T-helper 2 cell treated with Interferon-gamma antibody and Interleukin-4, amounts not matched to agents 100 ng/mL and 5 ng/mL, for 36 hours (primary cell): ENCODE data around the gene CCDC183. TPM values are rescaled to one million over a fixed set of nuclear protein-coding genes. Genes with fewer than 3 reads are reported as not detected.

Experiments
- intact Hi-C: fragments of 100-400 bp; cut with micrococcal nuclease; formaldehyde crosslinking; loops from one replicate; pipeline ENCODE4 v1.15.1; 2023
- total RNA-seq: library from RNA; stranded (reverse); gene quantifications from 2 replicates; pipeline ENCODE4 v1.2.3, GENCODE V29; 2022

CCDC183 gene
- total RNA-seq, 1 donor from 2014 or later: 0.20 TPM

- intact Hi-C loops: no loop called here
Observed at GRCh38 chr9:136799079-136799853, 3.1 kb downstream of the CCDC183 start.

GRCh38 chr9:136799854-136800657, 3.9 kb downstream of the CCDC183 start:
- intact Hi-C loops: loop anchor here (1.0 to 10.0 kb wide), 4 partner anchors 9 to 425 kb away; partner anchors contain the start of genes CYSRT1, NOTCH1, PHPT1 and RNF208

- intact Hi-C loops: loop anchor here (10.0 kb wide), 2 partner anchors 258 to 422 kb away; partner anchors contain the start of genes CYSRT1, NOTCH1, RNF208 and RNF224
Observed at GRCh38 chr9:136802321-136802720, 6.2 kb downstream of the CCDC183 start.

GRCh38 chr9:136803009-136803550, 6.9 kb downstream of the CCDC183 start:
- intact Hi-C loops: loop anchor here (10.0 kb wide), 2 partner anchors 258 to 422 kb away; partner anchors contain the start of genes CYSRT1, NOTCH1, RNF208 and RNF224

- intact Hi-C loops: loop anchor here (10.0 kb wide), 2 partner anchors 259 to 421 kb away; partner anchors contain the start of genes CYSRT1, NOTCH1, RNF208 and RNF224
Observed at GRCh38 chr9:136803551-136804508, 7.7 kb downstream of the CCDC183 start.

GRCh38 chr9:136804509-136805206, 8.5 kb downstream of the CCDC183 start:
- intact Hi-C loops: loop anchor here (5.0 to 10.0 kb wide), 3 partner anchors 78 to 420 kb away; partner anchors contain the start of genes CYSRT1, NOTCH1, RNF208 and RNF224

GRCh38 chr9:136805207-136805740, 9.1 kb downstream of the CCDC183 start:
- intact Hi-C loops: loop anchor here (5.0 to 10.0 kb wide), 3 partner anchors 77 to 420 kb away; partner anchors contain the start of genes CYSRT1, NOTCH1, RNF208 and RNF224

GRCh38 chr9:136806067-136806466, 9.9 kb downstream of the CCDC183 start:
- intact Hi-C loops: loop anchor here (5.0 to 10.0 kb wide), 3 partner anchors 76 to 419 kb away; partner anchors contain the start of genes CYSRT1, NOTCH1, RNF208 and RNF224

GRCh38 chr9:136806631-136807201, 10.6 kb downstream of the CCDC183 start:
- intact Hi-C loops: loop anchor here (5.0 to 10.0 kb wide), 3 partner anchors 76 to 418 kb away; partner anchors contain the start of genes CYSRT1, NOTCH1, RNF208 and RNF224

GRCh38 chr9:136807281-136808074, 11.3 kb downstream of the CCDC183 start, which contains the start of gene RABL6:
Gene RABL6, plus strand, starts transcription at chr9:136807948. Its CDS starts 249 bp downstream, at chr9:136808197.
- intact Hi-C loops: loop anchor here (2.0 to 10.0 kb wide), 4 partner anchors 35 to 417 kb away; partner anchors contain the start of genes AJM1, CYSRT1, NOTCH1 and RNF208

GRCh38 chr9:136808075-136808805, 12.1 kb downstream of the CCDC183 start:
- intact Hi-C loops: loop anchor here (2.0 to 10.0 kb wide), 4 partner anchors 35 to 417 kb away; partner anchors contain the start of genes AJM1, CYSRT1, NOTCH1 and RNF208

GRCh38 chr9:136808806-136809158, 12.6 kb downstream of the CCDC183 start:
- intact Hi-C loops: loop anchor here (2.0 to 10.0 kb wide), 4 partner anchors 34 to 416 kb away; partner anchors contain the start of genes AJM1, CYSRT1, NOTCH1 and RNF208

- intact Hi-C loops: no loop called here
Observed at GRCh38 chr9:136814725-136815421, 18.7 kb downstream of the CCDC183 start.

- intact Hi-C loops: no loop called here
Observed at GRCh38 chr9:136815422-136815782, 19.3 kb downstream of the CCDC183 start.

- intact Hi-C loops: no loop called here
Observed at GRCh38 chr9:136820971-136821825, 25.1 kb downstream of the CCDC183 start.
